ENCODE data around the gene TMEM9. TPM values are rescaled to one million over a fixed set of nuclear protein-coding genes. Genes with fewer than 3 reads are reported as not detected.

Gene TMEM9
- total and polyA plus RNA-seq, 2 of the 8 experiments (the other 6 are each of a cell fraction or from before 2014, with no cell fraction given) = 79.9 to 181 TPM

DNA sequence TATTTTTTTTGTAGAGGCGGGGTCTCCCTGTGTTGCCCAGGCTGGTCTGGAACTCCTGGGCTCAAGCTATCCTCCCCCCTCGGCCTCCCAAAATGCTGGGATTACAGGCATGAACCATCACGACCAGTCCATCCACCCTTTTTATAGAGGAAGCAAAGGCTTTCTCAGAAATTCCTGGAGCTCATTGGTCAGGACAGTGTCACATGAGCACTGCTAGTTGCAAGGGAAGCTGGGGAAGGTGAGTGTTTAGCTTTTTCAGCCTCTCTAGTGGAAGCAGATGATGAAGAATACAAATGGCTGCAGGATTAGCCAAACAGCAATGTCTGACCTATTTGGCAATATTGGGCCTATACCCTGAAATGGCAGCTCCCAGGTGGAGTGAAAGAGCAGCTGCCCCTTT, 44.3 kb upstream of the TMEM9 start (continued):
- TF ChIP-seq, protein P1, sequence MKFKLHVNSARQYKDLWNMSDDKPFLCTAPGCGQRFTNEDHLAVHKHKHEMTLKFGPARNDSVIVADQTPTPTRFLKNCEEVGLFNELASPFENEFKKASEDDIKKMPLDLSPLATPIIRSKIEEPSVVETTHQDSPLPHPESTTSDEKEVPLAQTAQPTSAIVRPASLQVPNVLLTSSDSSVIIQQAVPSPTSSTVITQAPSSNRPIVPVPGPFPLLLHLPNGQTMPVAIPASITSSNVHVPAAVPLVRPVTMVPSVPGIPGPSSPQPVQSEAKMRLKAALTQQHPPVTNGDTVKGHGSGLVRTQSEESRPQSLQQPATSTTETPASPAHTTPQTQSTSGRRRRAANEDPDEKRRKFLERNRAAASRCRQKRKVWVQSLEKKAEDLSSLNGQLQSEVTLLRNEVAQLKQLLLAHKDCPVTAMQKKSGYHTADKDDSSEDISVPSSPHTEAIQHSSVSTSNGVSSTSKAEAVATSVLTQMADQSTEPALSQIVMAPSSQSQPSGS (IDR thresholded peaks at IDR 0.05; ENCODE audit: low read length) = no peak
- no peak for TF ChIP-seq BACH1 (IDR thresholded peaks at IDR 0.05; ENCODE audit: low read length)
- no peak for TF ChIP-seq CBX5 (IDR thresholded peaks at IDR 0.05; ENCODE audit: low read depth, low read length)
- no peak for TF ChIP-seq SIX5 (IDR thresholded peaks at IDR 0.05; ENCODE audit: low read depth, low read length)
